Thyroid gland (tissue), 4 donors: ENCODE measurements around the gene DNAJC3. TPM values are rescaled to one million over a fixed set of nuclear protein-coding genes. Genes with fewer than 3 reads are reported as not detected.

Experiments used
- DNase-seq, 2 donors: peaks; one replicate each; pipeline ENCODE4 v3.0.0-alpha.2; 2019
- H3K27ac ChIP-seq, 3 donors: fragments of 200-600 bp; sonication (generic); 1 replicate in 2 of 3; 2 replicates in 1 of 3; pipeline ENCODE4 v1.5.1; 2016 to 2019; ENCODE audit warnings: mild to moderate bottlenecking in 1 of 3, moderate library complexity in 1 of 3
- H3K27me3 ChIP-seq: fragments of 200-600 bp; sonication (generic); one replicate; pipeline ENCODE4 v1.5.1; 2019
- H3K36me3 ChIP-seq, 2 donors: fragments of 200-600 bp; sonication (generic); one replicate each; pipeline ENCODE4 v1.5.1; 2016 to 2019
- H3K4me1 ChIP-seq, 2 donors: fragments of 200-600 bp; sonication (generic); one replicate each; pipeline ENCODE4 v1.5.1; 2017 to 2019
- H3K4me3 ChIP-seq, 3 donors: fragments of 200-600 bp; sonication (generic); replicated peaks in 1 of 3; 1 replicate in 2 of 3; 2 replicates in 1 of 3; pipeline ENCODE4 v1.5.1; 2016; ENCODE audit warnings: mild to moderate bottlenecking in 1 of 3
- H3K9me3 ChIP-seq: fragments of 200-600 bp; sonication (generic); one replicate; pipeline ENCODE4 v1.5.1; 2017
- POLR2A ChIP-seq, 2 donors: fragments of 450-650 bp; IDR thresholded peaks; one replicate each; pipeline ENCODE4 v1.6.1; 2017; ENCODE audit warnings: antibody characterized with exemption in 2 of 2, mild to moderate bottlenecking in 2 of 2, moderate library complexity in 1 of 2
- WGBS, 2 donors: methylation state at CpG; one replicate each; pipeline ENCODE4 v1.1.5; 2017; 5-methylcytosine and 5-hydroxymethylcytosine counted together
- intact Hi-C: fragments of 100-400 bp; cut with DNase I; formaldehyde crosslinking; loops from one replicate; pipeline ENCODE4 v1.15.1; 2023
- total RNA-seq, 4 donors: library from RNA; depleted of rRNA; stranded (reverse); fragments of >200 nt; gene quantifications; one replicate each; pipeline ENCODE4 v1.2.3, GENCODE V29; 2016
- TF ChIP-seq, protein P1 (sequence below), 6 experiments: fragments of 200-600 bp in 3 of 6; fragments of 450-650 bp in 3 of 6; sonication (generic) in 3 of 6; IDR thresholded peaks; one replicate each; pipeline ENCODE4 v1.5.1; 2016 to 2019; ENCODE audit warnings: antibody characterized with exemption in 6 of 6, mild to moderate bottlenecking in 2 of 6, inconsistent platforms in 1 of 6, moderate library complexity in 1 of 6

DNAJC3 gene
- total RNA-seq, 4 donors from 2014 or later: 92.2 to 164 (median 125) TPM

DNA sequence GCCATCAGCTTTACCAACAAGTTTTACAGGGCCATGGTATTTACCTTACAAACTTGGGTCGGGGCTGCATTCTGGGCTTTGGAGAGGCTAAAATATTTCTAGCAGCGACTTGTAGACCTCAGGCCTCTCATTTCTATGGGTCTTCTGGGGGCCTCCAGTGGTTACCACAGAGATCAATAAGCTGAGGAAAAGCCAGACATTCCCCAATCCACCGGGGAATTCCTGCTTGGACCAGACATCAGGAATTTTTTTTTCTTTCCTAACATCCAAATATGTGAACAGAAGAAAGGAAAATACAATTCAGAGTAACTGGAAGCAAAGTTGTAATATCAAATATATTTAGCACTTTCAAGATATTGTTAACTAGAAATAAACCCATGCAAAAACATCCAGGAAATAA is 33.9 kb upstream of the DNAJC3 start:
- intact Hi-C loops: no loop called here
- DNase-seq: no peak
- H3K27me3 ChIP-seq: peaks cover 10% of the 10 kb centered on the region
- no peak overlapping the region for H3K4me3 ChIP-seq
- TF ChIP-seq, protein P1, sequence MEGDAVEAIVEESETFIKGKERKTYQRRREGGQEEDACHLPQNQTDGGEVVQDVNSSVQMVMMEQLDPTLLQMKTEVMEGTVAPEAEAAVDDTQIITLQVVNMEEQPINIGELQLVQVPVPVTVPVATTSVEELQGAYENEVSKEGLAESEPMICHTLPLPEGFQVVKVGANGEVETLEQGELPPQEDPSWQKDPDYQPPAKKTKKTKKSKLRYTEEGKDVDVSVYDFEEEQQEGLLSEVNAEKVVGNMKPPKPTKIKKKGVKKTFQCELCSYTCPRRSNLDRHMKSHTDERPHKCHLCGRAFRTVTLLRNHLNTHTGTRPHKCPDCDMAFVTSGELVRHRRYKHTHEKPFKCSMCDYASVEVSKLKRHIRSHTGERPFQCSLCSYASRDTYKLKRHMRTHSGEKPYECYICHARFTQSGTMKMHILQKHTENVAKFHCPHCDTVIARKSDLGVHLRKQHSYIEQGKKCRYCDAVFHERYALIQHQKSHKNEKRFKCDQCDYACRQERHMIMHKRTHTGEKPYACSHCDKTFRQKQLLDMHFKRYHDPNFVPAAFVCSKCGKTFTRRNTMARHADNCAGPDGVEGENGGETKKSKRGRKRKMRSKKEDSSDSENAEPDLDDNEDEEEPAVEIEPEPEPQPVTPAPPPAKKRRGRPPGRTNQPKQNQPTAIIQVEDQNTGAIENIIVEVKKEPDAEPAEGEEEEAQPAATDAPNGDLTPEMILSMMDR (IDR thresholded peaks at IDR 0.05): no peak
- no peak for TF ChIP-seq POLR2A (IDR thresholded peaks at IDR 0.05)
- H3K36me3 ChIP-seq: no peaks in the 10 kb centered on the region
- H3K27ac ChIP-seq: no peak overlapping the region
- no peaks in the 10 kb centered on the region for H3K9me3 ChIP-seq
- WGBS, 2 donors: 79 to 89% methylated on average over 3 of the region's 3 CpGs
- peaks cover 15 to 18% of the 10 kb centered on the region in 2 donors for H3K4me1 ChIP-seq

DNA sequence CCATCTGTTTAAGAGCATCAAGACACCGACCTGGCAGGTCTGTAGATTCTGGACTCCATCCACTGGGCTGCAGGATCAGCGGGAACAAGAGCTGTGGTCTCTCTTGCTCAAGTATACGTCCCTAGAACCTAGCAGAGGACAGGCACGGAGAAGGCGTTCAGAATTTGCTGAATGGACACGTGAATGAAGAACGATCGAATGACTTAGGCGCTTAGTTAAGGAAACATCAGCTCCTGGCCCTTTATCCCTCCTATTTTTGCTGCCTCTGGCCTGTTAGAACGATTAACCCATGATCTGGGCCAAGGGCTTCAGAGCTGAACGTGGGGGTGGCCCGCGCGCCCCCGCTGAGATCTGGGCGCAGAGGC is 33.4 kb upstream of the DNAJC3 start:
- intact Hi-C loops: no loop called here
- TF ChIP-seq, protein P1 (IDR thresholded peaks at IDR 0.05): no peak
- TF ChIP-seq POLR2A (IDR thresholded peaks at IDR 0.05): no peak
- 32 to 39% methylated on average over 10 of the region's 16 CpGs for WGBS, 2 donors

DNA sequence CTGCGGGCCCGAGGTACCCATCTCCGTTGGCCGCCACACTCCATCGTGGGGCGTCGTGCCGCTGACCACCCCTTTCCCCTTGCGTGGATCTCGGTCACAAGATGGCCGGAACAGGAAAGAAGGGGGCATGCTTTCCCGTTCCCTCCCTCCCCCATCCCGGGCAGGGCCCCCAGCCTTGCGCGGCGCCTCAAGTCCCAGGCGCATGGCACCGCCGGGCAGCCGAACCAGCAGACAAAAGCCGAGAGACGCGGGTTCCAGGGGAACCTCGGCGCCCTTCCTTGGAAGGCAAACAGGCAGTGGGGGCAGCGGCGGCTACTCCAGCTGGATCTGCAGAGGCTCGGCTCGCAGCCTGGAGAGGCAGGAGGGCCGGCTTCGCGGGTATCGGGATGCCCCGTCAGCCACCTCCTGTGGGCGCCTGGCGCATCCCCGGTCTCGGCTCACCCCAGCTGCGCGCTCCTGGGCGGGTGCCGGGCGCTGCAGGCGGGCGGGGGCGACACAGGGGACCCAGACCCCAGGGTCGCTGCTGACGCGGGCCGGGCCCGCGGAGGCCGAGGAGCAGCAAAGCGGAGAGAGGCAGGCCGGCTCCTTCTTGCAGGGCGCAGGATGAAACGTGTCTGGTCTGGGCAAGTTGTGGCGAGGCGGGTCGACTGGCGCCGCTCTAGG is 32.9 kb upstream of the DNAJC3 start:
- intact Hi-C loops: no loop called here
- H3K4me1 ChIP-seq: peaks cover 15 to 18% of the 10 kb centered on the region in 2 donors
- H3K9me3 ChIP-seq: no peaks in the 10 kb centered on the region
- peak overlapping the region in 1 of 3 donors; percentile 46 for H3K27ac ChIP-seq
- peak overlapping the region in 1 of 3 donors; percentile 37 for H3K4me3 ChIP-seq
- TF ChIP-seq, protein P1 (IDR thresholded peaks at IDR 0.05): no peak
- no peak for TF ChIP-seq POLR2A (IDR thresholded peaks at IDR 0.05)
- no peak for DNase-seq
- peaks cover 10% of the 10 kb centered on the region for H3K27me3 ChIP-seq
- no peaks in the 10 kb centered on the region for H3K36me3 ChIP-seq
- WGBS, 2 donors: 0 to 1% methylated on average over 15 to 24 of the region's 62 CpGs

More for the DNA sequence above, 33.4 kb upstream of the DNAJC3 start:
- H3K36me3 ChIP-seq: no peaks in the 10 kb centered on the region
- DNase-seq: no peak
- peak overlapping the region in 1 of 3 donors; percentile 46 for H3K27ac ChIP-seq
- peaks cover 10% of the 10 kb centered on the region for H3K27me3 ChIP-seq
- peaks cover 15 to 18% of the 10 kb centered on the region in 2 donors for H3K4me1 ChIP-seq
- H3K9me3 ChIP-seq: no peaks in the 10 kb centered on the region
- H3K4me3 ChIP-seq: peak overlapping the region in 1 of 3 donors; percentile 37

DNA sequence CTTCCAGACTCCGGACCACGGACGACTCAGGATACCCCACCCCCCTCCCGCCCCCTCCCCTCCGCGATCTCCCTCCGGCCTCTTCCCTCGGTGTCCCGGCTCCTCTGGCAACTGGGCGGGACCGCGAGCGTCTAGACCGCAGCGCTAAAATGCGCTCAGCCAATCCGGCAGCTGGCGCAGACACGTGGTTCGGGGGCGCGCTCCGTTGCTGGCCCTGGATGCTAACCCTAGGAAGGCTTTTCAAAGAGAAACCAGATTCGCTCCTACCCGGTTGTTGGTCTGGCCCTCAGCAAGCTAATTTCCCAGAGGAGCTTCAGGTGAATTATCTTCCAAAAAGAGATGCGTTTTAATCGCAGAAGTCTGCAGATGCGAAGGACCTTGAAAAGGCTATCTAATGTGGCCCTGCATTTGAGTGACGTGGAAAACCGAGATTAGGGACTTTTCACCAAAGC is 32.3 kb upstream of the DNAJC3 start, which contains the start of gene DZIP1:
Gene DZIP1 (minus strand): TSS at position 106 of the 452 bp plus-strand sequence. CDS start 2,677 bp downstream, outside the sequence.
- TF ChIP-seq, protein P1 (IDR thresholded peaks at IDR 0.05): no peak
- no peak for TF ChIP-seq POLR2A (IDR thresholded peaks at IDR 0.05)
- intact Hi-C loops: no loop called here
- Histone ChIP-seq H3K4me3 (peak within 1 kb of the TSS in 1 of 3 donors; percentile 37), H3K36me3 (no peaks in the 10 kb centered on the region), H3K4me1 (peaks cover 15 to 18% of the 10 kb centered on the region in 2 donors), H3K9me3 (no peaks in the 10 kb centered on the region), H3K27me3 (peaks cover 10% of the 10 kb centered on the region), H3K27ac (peak within 1 kb of the TSS in 1 of 3 donors; percentile 46)
- DNase-seq: peak; percentile 22 to 23
- WGBS, 2 donors: 3 to 9% methylated on average over 7 to 27 of the region's 30 CpGs

DNA sequence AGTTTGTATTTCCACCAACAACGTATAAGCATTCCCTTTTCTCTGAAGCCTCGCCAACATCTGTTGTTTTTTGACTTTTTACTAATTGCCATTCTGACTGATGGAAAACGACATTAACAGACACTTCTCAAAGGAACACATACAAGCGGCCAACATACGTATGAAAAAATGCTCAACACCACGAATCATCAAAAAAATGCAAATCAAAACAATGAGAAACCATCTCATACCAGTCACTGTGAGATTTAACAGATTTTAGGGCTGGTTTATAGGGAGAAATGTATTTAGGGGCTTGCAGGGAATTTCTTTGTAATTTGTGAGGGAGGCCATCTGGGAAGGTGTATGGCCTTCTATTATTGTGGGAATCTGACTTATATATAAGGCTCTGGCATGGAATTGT is 29.6 kb upstream of the DNAJC3 start:
- peaks cover 4% of the 10 kb centered on the region for H3K27me3 ChIP-seq
- H3K4me1 ChIP-seq: peaks cover 8 to 10% of the 10 kb centered on the region in 2 donors
- H3K27ac ChIP-seq: no peak overlapping the region
- intact Hi-C loops: no loop called here
- DNase-seq: no peak
- H3K4me3 ChIP-seq: no peak overlapping the region
- H3K9me3 ChIP-seq: no peaks in the 10 kb centered on the region
- 81 to 86% methylated on average over 6 of the region's 6 CpGs for WGBS, 2 donors
- no peak for TF ChIP-seq POLR2A (IDR thresholded peaks at IDR 0.05)
- TF ChIP-seq, protein P1 (IDR thresholded peaks at IDR 0.05): no peak
- no peaks in the 10 kb centered on the region for H3K36me3 ChIP-seq
